Thyroid gland (tissue), 4 donors: Measurements from ENCODE around the gene C8B. TPM values are rescaled to one million over a fixed set of nuclear protein-coding genes. Genes with fewer than 3 reads are reported as not detected.

ENCODE experiments used
- DNase-seq, 2 donors: peaks; one replicate each; pipeline ENCODE4 v3.0.0-alpha.2; 2019
- H3K27ac ChIP-seq, 3 donors: fragments of 200-600 bp; sonication (generic); 1 replicate in 2 of 3; 2 replicates in 1 of 3; pipeline ENCODE4 v1.5.1; 2016 to 2019; ENCODE audit warnings: mild to moderate bottlenecking in 1 of 3, moderate library complexity in 1 of 3
- H3K27me3 ChIP-seq: fragments of 200-600 bp; sonication (generic); one replicate; pipeline ENCODE4 v1.5.1; 2019
- H3K36me3 ChIP-seq, 2 donors: fragments of 200-600 bp; sonication (generic); one replicate each; pipeline ENCODE4 v1.5.1; 2016 to 2019
- H3K4me1 ChIP-seq, 2 donors: fragments of 200-600 bp; sonication (generic); one replicate each; pipeline ENCODE4 v1.5.1; 2017 to 2019
- H3K4me3 ChIP-seq, 3 donors: fragments of 200-600 bp; sonication (generic); replicated peaks in 1 of 3; 1 replicate in 2 of 3; 2 replicates in 1 of 3; pipeline ENCODE4 v1.5.1; 2016; ENCODE audit warnings: mild to moderate bottlenecking in 1 of 3
- H3K9me3 ChIP-seq: fragments of 200-600 bp; sonication (generic); one replicate; pipeline ENCODE4 v1.5.1; 2017
- CTCF ChIP-seq, 6 experiments: fragments of 200-600 bp in 3 of 6; fragments of 450-650 bp in 3 of 6; sonication (generic) in 3 of 6; IDR thresholded peaks; one replicate each; pipeline ENCODE4 v1.5.1; 2016 to 2019; ENCODE audit warnings: antibody characterized with exemption in 6 of 6, mild to moderate bottlenecking in 2 of 6, inconsistent platforms in 1 of 6, moderate library complexity in 1 of 6
- POLR2A ChIP-seq, 2 donors: fragments of 450-650 bp; IDR thresholded peaks; one replicate each; pipeline ENCODE4 v1.6.1; 2017; ENCODE audit warnings: antibody characterized with exemption in 2 of 2, mild to moderate bottlenecking in 2 of 2, moderate library complexity in 1 of 2
- WGBS, 2 donors: methylation state at CpG; one replicate each; pipeline ENCODE4 v1.1.5; 2017; 5-methylcytosine and 5-hydroxymethylcytosine counted together
- intact Hi-C: fragments of 100-400 bp; cut with DNase I; formaldehyde crosslinking; loops from one replicate; pipeline ENCODE4 v1.15.1; 2023
- total RNA-seq, 4 donors: library from RNA; depleted of rRNA; stranded (reverse); fragments of >200 nt; gene quantifications; one replicate each; pipeline ENCODE4 v1.2.3, GENCODE V29; 2016

C8B gene
- total RNA-seq, 4 donors from 2014 or later, result not detected

GRCh38 chr1:56929492-56929891 is 36.3 kb downstream of the C8B start:
- Histone ChIP-seq H3K27me3 (no peaks in the 10 kb centered on the region), H3K4me1 (no peaks in the 10 kb centered on the region), H3K36me3 (no peaks in the 10 kb centered on the region), H3K27ac (no peak overlapping the region), H3K9me3 (no peaks in the 10 kb centered on the region), H3K4me3 (no peak overlapping the region)
- no peak for DNase-seq
- TF ChIP-seq CTCF (IDR thresholded peaks at IDR 0.05) (no peak), POLR2A (IDR thresholded peaks at IDR 0.05) (no peak)
- intact Hi-C loops, result no loop called here
- 87 to 93% methylated on average over 2 of the region's 2 CpGs for WGBS, 2 donors

GRCh38 chr1:56927986-56928385 is 37.8 kb downstream of the C8B start:
- no peaks in the 10 kb centered on the region for H3K4me1 ChIP-seq

GRCh38 chr1:56927171-56927570 is 38.6 kb downstream of the C8B start:
- DNase-seq, result no peak
- Histone ChIP-seq H3K4me1 (no peaks in the 10 kb centered on the region), H3K27me3 (no peaks in the 10 kb centered on the region), H3K9me3 (no peaks in the 10 kb centered on the region), H3K27ac (no peak overlapping the region), H3K36me3 (no peaks in the 10 kb centered on the region), H3K4me3 (no peak overlapping the region)
- TF ChIP-seq CTCF (IDR thresholded peaks at IDR 0.05) (no peak), POLR2A (IDR thresholded peaks at IDR 0.05) (no peak)
- intact Hi-C loops, result no loop called here
- WGBS, 2 donors, result 73 to 76% methylated on average over 4 of the region's 4 CpGs

More at GRCh38 chr1:56927986-56928385, 37.8 kb downstream of the C8B start:
- DNase-seq, result no peak
- WGBS, 2 donors, result 92 to 95% methylated on average over 3 of the region's 3 CpGs
- no peaks in the 10 kb centered on the region for H3K9me3 ChIP-seq
- no peak overlapping the region for H3K27ac ChIP-seq
- H3K27me3 ChIP-seq, result no peaks in the 10 kb centered on the region
- intact Hi-C loops, result no loop called here
- TF ChIP-seq POLR2A (IDR thresholded peaks at IDR 0.05), result no peak
- no peak for TF ChIP-seq CTCF (IDR thresholded peaks at IDR 0.05)
- no peaks in the 10 kb centered on the region for H3K36me3 ChIP-seq
- no peak overlapping the region for H3K4me3 ChIP-seq

- Histone ChIP-seq H3K27ac (no peak overlapping the region), H3K4me1 (peaks cover 0 to 7% of the 10 kb centered on the region in 2 donors), H3K4me3 (no peak overlapping the region), H3K36me3 (no peaks in the 10 kb centered on the region), H3K9me3 (no peaks in the 10 kb centered on the region), H3K27me3 (no peaks in the 10 kb centered on the region)
- intact Hi-C loops, result no loop called here
- no peak for DNase-seq
- TF ChIP-seq CTCF (IDR thresholded peaks at IDR 0.05) (no peak), POLR2A (IDR thresholded peaks at IDR 0.05) (no peak)
Observed at GRCh38 chr1:56925193-56925592, 40.6 kb downstream of the C8B start.

GRCh38 chr1:56924116-56924515 is 41.7 kb downstream of the C8B start:
- H3K36me3 ChIP-seq, result no peaks in the 10 kb centered on the region
- no peak for TF ChIP-seq CTCF (IDR thresholded peaks at IDR 0.05)
- TF ChIP-seq POLR2A (IDR thresholded peaks at IDR 0.05), result no peak

More at GRCh38 chr1:56924116-56924515, 41.7 kb downstream of the C8B start:
- peaks cover 0 to 18% of the 10 kb centered on the region in 2 donors for H3K4me1 ChIP-seq
- no peak for DNase-seq
- no peaks in the 10 kb centered on the region for H3K27me3 ChIP-seq
- no peaks in the 10 kb centered on the region for H3K9me3 ChIP-seq
- WGBS, 2 donors, result 87 to 88% methylated on average over 5 of the region's 5 CpGs
- intact Hi-C loops, result no loop called here
- H3K4me3 ChIP-seq, result no peak overlapping the region
- no peak overlapping the region for H3K27ac ChIP-seq
